BJ (cell line): ENCODE measurements around the gene S100Z. TPM values are rescaled to one million over a fixed set of nuclear protein-coding genes. Genes with fewer than 3 reads are reported as not detected.

Experiments
- CTCF ChIA-PET: fragments of 350-600 bp; formaldehyde crosslinking; extraction: SDS; loops from one replicate; lab custom pipeline; 2021; ENCODE audit warnings: antibody characterized with exemption, inconsistent platforms; lab: Yijun Ruan, JAX
- POLR2A ChIA-PET: fragments of 300-600 bp; sonication (Branson Sonifier 250); formaldehyde crosslinking; extraction: SDS; loops from one replicate; lab custom pipeline; 2021; ENCODE audit warnings: antibody characterized with exemption; lab: Charles Lee
- DNase-seq: peaks from one replicate; pipeline ENCODE4 v3.0.0-alpha.2; 2011; ENCODE audit warnings: low read depth
- H3K27me3 ChIP-seq: 2 replicates; pipeline ENCODE4 v1.6.0; 2011; ENCODE audit warnings: low read length; ENCODE audit not compliant: control insufficient read depth, insufficient read depth
- H3K36me3 ChIP-seq: 2 replicates; pipeline ENCODE4 v1.5.1; 2011; ENCODE audit warnings: low read length; ENCODE audit not compliant: control insufficient read depth, insufficient read depth
- H3K4me3 ChIP-seq: 2 replicates; pipeline ENCODE4 v1.5.1; 2011; ENCODE audit warnings: low read depth, mild to moderate bottlenecking, control low read depth, low read length
- CTCF ChIP-seq: IDR thresholded peaks from 2 replicates; pipeline ENCODE4 v1.5.1; 2011; ENCODE audit warnings: low read depth, mild to moderate bottlenecking, control low read depth, inconsistent platforms, low read length, moderate library complexity; ENCODE audit not compliant: insufficient read depth
- polyA plus RNA-seq: library from polyadenylated mRNA; depleted of rRNA; stranded (reverse); fragments of >200 nt; gene quantifications from 2 replicates; pipeline ENCODE4 v1.2.3, GENCODE V29; 2011

Gene S100Z
- polyA plus RNA-seq, 1 experiment = not detected

- Histone ChIP-seq H3K27me3 (no peaks in the 10 kb centered on the region), H3K36me3 (no peaks in the 10 kb centered on the region), H3K4me3 (no peak overlapping the region)
- 0 out of 2 replicates have a peak, but pooled peaks have one; percentile 7 for TF ChIP-seq CTCF
- POLR2A ChIA-PET = interaction anchor here (0.7 kb wide), 1 partner anchor 30 kb away, joined by 14 read pairs; no protein-coding TSS in a partner anchor
- no peak for DNase-seq
- CTCF ChIA-PET = interaction anchor here (0.7 kb wide), 1 partner anchor 11 kb away, joined by 3 read pairs; no protein-coding TSS in a partner anchor
These were observed 13.6 kb upstream of the S100Z start for GRCh38 chr5:76836181-76836580.

GRCh38 chr5:76836585-76836984, 13.2 kb upstream of the S100Z start:
- no peak for DNase-seq
- ChIA-PET CTCF (interaction anchor here (0.7 kb wide), 1 partner anchor 10 kb away, joined by 3 read pairs; no protein-coding TSS in a partner anchor), POLR2A (interaction anchor here (0.7 kb wide), 1 partner anchor 30 kb away, joined by 14 read pairs; no protein-coding TSS in a partner anchor)
- H3K36me3 ChIP-seq = no peaks in the 10 kb centered on the region
- no peaks in the 10 kb centered on the region for H3K27me3 ChIP-seq
- no peak overlapping the region for H3K4me3 ChIP-seq
- no peak for TF ChIP-seq CTCF

- no peak overlapping the region for H3K4me3 ChIP-seq
- POLR2A ChIA-PET = no interaction called here
- no peak for TF ChIP-seq CTCF
- H3K27me3 ChIP-seq = no peaks in the 10 kb centered on the region
- CTCF ChIA-PET = no interaction called here
- peak; percentile 37 for DNase-seq
- no peaks in the 10 kb centered on the region for H3K36me3 ChIP-seq
These were observed 11.1 kb upstream of the S100Z start for GRCh38 chr5:76838481-76839261.

- no peak for TF ChIP-seq CTCF
- ChIA-PET POLR2A (no interaction called here), CTCF (interaction anchor here (0.6 to 1.0 kb wide), 2 partner anchors 12 to 929 kb away, joined by 3 read pairs; no protein-coding TSS in a partner anchor)
- no peak for DNase-seq
- no peak overlapping the region for H3K4me3 ChIP-seq
- no peaks in the 10 kb centered on the region for H3K27me3 ChIP-seq
- H3K36me3 ChIP-seq = no peaks in the 10 kb centered on the region
These were observed 8.5 kb upstream of the S100Z start for GRCh38 chr5:76841361-76841760.

GRCh38 chr5:76845890-76846289, 3.9 kb upstream of the S100Z start:
- POLR2A ChIA-PET = no interaction called here
- Histone ChIP-seq H3K36me3 (no peaks in the 10 kb centered on the region), H3K27me3 (no peaks in the 10 kb centered on the region), H3K4me3 (no peak overlapping the region)
- DNase-seq = no peak
- CTCF ChIA-PET = no interaction called here
- no peak for TF ChIP-seq CTCF
